Mammary epithelial cell (primary cell): ENCODE results near the gene MBLAC1.

Experiments
- CTCF ChIP-seq, 2 donors: IDR thresholded peaks in 1 of 2; conservative IDR thresholded peaks in 1 of 2; 2 replicates each; pipeline ENCODE4 v1.5.1; 2011 to 2012; ENCODE audit warnings: inconsistent platforms in 2 of 2, low read length in 2 of 2, mild to moderate bottlenecking in 2 of 2, control low read depth in 1 of 2, low read depth in 1 of 2; ENCODE audit not compliant: insufficient read depth in 1 of 2; ENCODE audit errors: extremely low read depth in 1 of 2
- EZH2 ChIP-seq: IDR thresholded peaks from 2 replicates; pipeline ENCODE4 v1.6.1; 2012; ENCODE audit warnings: low read length, inconsistent platforms, borderline replicate concordance

- TF ChIP-seq CTCF (conservative IDR thresholded peaks at IDR 0.05 in 1 of 2, IDR thresholded peaks at IDR 0.05 in 1 of 2; ENCODE audit: extremely low read depth in 1 of 2, insufficient read depth in 1 of 2, low read depth in 1 of 2, low read length in 2 of 2) (no peak), EZH2 (no peak)
These were observed 8.2 kb upstream of the MBLAC1 start for GRCh38 chr7:100118388-100119071.
